GM12878 (cell line): ENCODE data around the gene KRT86. TPM values are rescaled to one million over a fixed set of nuclear protein-coding genes. Genes with fewer than 3 reads are reported as not detected.

ENCODE experiments used
- ATAC-seq: fragments of 200-7000 bp; cut with Tn5 transposase; 3 replicates; pipeline ENCODE4 v1.9.1; 2020; ENCODE audit warnings: mild to moderate bottlenecking, moderate library complexity
- BruUV-seq: library from RNA; stranded (reverse); fragments of 400-500 nt; replicated peaks from 2 replicates; lab custom pipeline; 2021; lab: Mats Ljungman, UMichigan
- CTCF ChIA-PET: fragments of 300-600 bp; sonication (Branson Sonifier 250); formaldehyde crosslinking; extraction: SDS; loops from one replicate; lab custom pipeline; 2021; ENCODE audit warnings: inconsistent platforms; lab: Yijun Ruan, JAX
- POLR2A ChIA-PET: fragments of 350-600 bp; formaldehyde crosslinking; extraction: SDS; loops from one replicate; lab custom pipeline; 2021; ENCODE audit warnings: inconsistent platforms; lab: Charles Lee
- RAD21 ChIA-PET: fragments of 300-600 bp; sonication (Branson Sonifier 250); formaldehyde crosslinking; loops from one replicate; lab custom pipeline; 2023; ENCODE audit warnings: antibody characterized with exemption; ENCODE audit not compliant: unreplicated experiment; lab: Charles Lee
- SMC1A ChIA-PET: fragments of 300-600 bp; sonication (Branson Sonifier 250); formaldehyde crosslinking; loops from one replicate; lab custom pipeline; 2023; ENCODE audit not compliant: unreplicated experiment, uncharacterized antibody; lab: Charles Lee
- DNase-seq: peaks from one replicate; pipeline ENCODE4 v3.0.0-alpha.2; 2011; ENCODE audit warnings: low read depth, low spot score
- FAIRE-seq: peaks from 3 replicates; lab custom pipeline; 2011; peaks lifted over from hg19 to GRCh38; lab: Jason Lieb, UNC
- H2AFZ ChIP-seq: 2 replicates; pipeline ENCODE4 v1.6.0; 2011; ENCODE audit warnings: low read depth, low read length, control low read depth; ENCODE audit not compliant: control insufficient read depth
- H3K27ac ChIP-seq: 2 replicates; pipeline ENCODE4 v1.5.1; 2011; ENCODE audit warnings: control low read depth; ENCODE audit not compliant: control insufficient read depth, insufficient read depth
- H3K27me3 ChIP-seq, 2 experiments: replicated peaks in 1 of 2; 2 replicates each; pipeline versions ENCODE4 v1.6.0 to v1.6.1; 2011; ENCODE audit warnings: low read length in 1 of 2; ENCODE audit not compliant: control insufficient read depth in 2 of 2, insufficient read depth in 2 of 2
- H3K36me3 ChIP-seq, 2 experiments: 2 replicates each; pipeline ENCODE4 v1.5.1; 2011; ENCODE audit warnings: low read length in 1 of 2; ENCODE audit not compliant: control insufficient read depth in 2 of 2, insufficient read depth in 2 of 2
- H3K4me1 ChIP-seq: 2 replicates; pipeline ENCODE4 v1.6.1; 2011; ENCODE audit warnings: mild to moderate bottlenecking, low read length, moderate library complexity, mixed read lengths; ENCODE audit not compliant: control insufficient read depth, insufficient read depth
- H3K4me2 ChIP-seq: 2 replicates; pipeline ENCODE4 v1.6.0; 2011; ENCODE audit warnings: control low read depth; ENCODE audit not compliant: control insufficient read depth, insufficient read depth
- H3K4me3 ChIP-seq: fragments of 200-600 bp; sonication (generic); 2 replicates; pipeline ENCODE4 v1.5.1; 2016
- H3K79me2 ChIP-seq: 2 replicates; pipeline ENCODE4 v1.6.0; 2011; ENCODE audit warnings: low read length; ENCODE audit not compliant: control insufficient read depth, insufficient read depth
- H3K9ac ChIP-seq: 2 replicates; pipeline ENCODE4 v1.8.0; 2011; ENCODE audit warnings: low read length, control low read depth, mixed read lengths; ENCODE audit not compliant: control insufficient read depth, insufficient read depth
- H3K9me3 ChIP-seq: replicated peaks from 3 replicates; pipeline ENCODE4 v1.5.1; 2011; ENCODE audit warnings: mild to moderate bottlenecking, low read length; ENCODE audit not compliant: control insufficient read depth, insufficient read depth
- H4K20me1 ChIP-seq: 2 replicates; pipeline ENCODE4 v1.6.0; 2011; ENCODE audit not compliant: control insufficient read depth, insufficient read depth
- BRCA1 ChIP-seq: IDR thresholded peaks from 2 replicates; pipeline ENCODE4 v1.6.1; 2011; ENCODE audit warnings: low read depth, low read length, improper control_type of control experiment
- MYC ChIP-seq: IDR thresholded peaks from 2 replicates; pipeline ENCODE4 v1.6.1; 2011; ENCODE audit warnings: mild to moderate bottlenecking, low read length, moderate library complexity, inconsistent platforms; ENCODE audit not compliant: insufficient read depth, insufficient replicate concordance, insufficient read length, severe bottlenecking
- NFXL1 ChIP-seq: fragments of 450-650 bp; IDR thresholded peaks from 2 replicates; pipeline ENCODE4 v1.6.1; 2017; ENCODE audit warnings: antibody characterized with exemption, mild to moderate bottlenecking, borderline replicate concordance
- NR2C1 ChIP-seq: fragments of 450-650 bp; IDR thresholded peaks from 2 replicates; pipeline ENCODE4 v1.6.1; 2017; ENCODE audit warnings: antibody characterized with exemption, mild to moderate bottlenecking, moderate library complexity
- ZZZ3 ChIP-seq: IDR thresholded peaks from 2 replicates; pipeline ENCODE4 v1.6.1; 2011; ENCODE audit warnings: low read depth; ENCODE audit not compliant: control insufficient read depth, insufficient read length
- WGBS: methylation state at CpG from one replicate; pipeline ENCODE4 v1.1.6; 2016; ENCODE audit warnings: low lambda C conversion rate; ENCODE audit not compliant: insufficient replicate concordance, insufficient coverage; ENCODE audit errors: missing lambda C conversion rate; 5-methylcytosine and 5-hydroxymethylcytosine counted together
- in situ Hi-C: fragments of 300-500 bp; cut with MboI; formaldehyde crosslinking; loops from 9 replicates; pipeline ENCODE4 v1.14.3; 2018; ENCODE audit warnings: mixed read lengths
- intact Hi-C: fragments of 100-400 bp; cut with micrococcal nuclease; formaldehyde crosslinking; loops from one replicate; pipeline ENCODE4 v1.14.2; 2022; ENCODE audit not compliant: unreplicated experiment
- polyA plus RNA-seq, 11 experiments: library from polyadenylated mRNA; depleted of rRNA in 4 of 11; unstranded in 6 of 11; stranded (reverse) in 5 of 11; fragments of >200 nt; fragmentation: Nextera tagmentation in 4 of 11; fragmentation: Illumina TruSeq in 1 of 11; extraction: Ambion mirVana in 4 of 11; extraction: Trizol in 1 of 11; gene quantifications; 1 replicate in 1 of 11; 2 replicates in 10 of 11; pipeline versions ENCODE4 v1.2.1 to v1.2.3, GENCODE V29; 2011 to 2016; ENCODE audit warnings: inconsistent platforms in 2 of 11, missing spikeins in 2 of 11, low read depth in 1 of 11
- total RNA-seq, 4 experiments: library from RNA; depleted of rRNA in 3 of 4; stranded (reverse); fragments of >200 nt in 3 of 4; fragmentation: Illumina TruSeq in 1 of 4; extraction: Trizol in 1 of 4; gene quantifications; 2 replicates each; pipeline versions ENCODE4 v1.2.1 to v1.2.3, GENCODE V29; 2013 to 2021
- TF ChIP-seq, protein P1 (sequence below): fragments of 150-350 bp; IDR thresholded peaks from 2 replicates; pipeline ENCODE4 v1.6.1; 2016; ENCODE audit warnings: low read depth, low read length
- TF ChIP-seq, protein P2 (sequence below): fragments of 450-650 bp; IDR thresholded peaks from 2 replicates; pipeline ENCODE4 v1.6.1; 2016; ENCODE audit warnings: mild to moderate bottlenecking
- TF ChIP-seq, protein P3 (sequence below): fragments of 450-650 bp; IDR thresholded peaks from 2 replicates; pipeline ENCODE4 v1.6.1; 2018; ENCODE audit warnings: borderline replicate concordance, mild to moderate bottlenecking; ENCODE audit not compliant: partially characterized antibody
- TF ChIP-seq, protein P4 (sequence below): fragments of 150-350 bp; IDR thresholded peaks from 2 replicates; pipeline ENCODE4 v1.6.1; 2014; ENCODE audit warnings: mild to moderate bottlenecking, low read depth, low read length
- TF ChIP-seq, protein P5 (sequence below): fragments of 450-650 bp; IDR thresholded peaks from 2 replicates; pipeline ENCODE4 v1.6.1; 2016; ENCODE audit warnings: mild to moderate bottlenecking, moderate library complexity, borderline replicate concordance

KRT86 gene
- total and polyA plus RNA-seq, 10 of the 15 experiments (the other 5 are each of a cell fraction or from before 2014, with no cell fraction given), result 0.11 to 0.54 (median 0.18) TPM; not detected in 4

DNA sequence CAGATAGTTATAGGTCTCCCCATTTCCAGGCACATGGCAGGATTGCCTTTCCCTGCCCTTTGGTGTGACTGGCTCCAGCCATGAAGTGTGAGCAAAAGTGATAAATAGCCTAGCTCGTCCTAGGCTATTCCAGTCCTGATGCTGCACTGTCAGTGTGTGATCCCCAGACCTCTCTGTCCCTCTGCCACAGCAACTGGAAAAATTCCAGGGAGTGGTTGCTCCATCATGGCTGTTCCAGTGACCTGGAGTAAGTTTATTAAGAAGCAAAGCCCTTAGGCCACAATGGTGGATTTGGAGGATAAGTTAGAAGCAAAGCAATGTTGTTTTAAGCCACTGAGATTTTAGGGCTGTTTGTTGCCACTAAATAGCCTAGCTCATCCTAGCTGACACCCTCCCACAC is 56.6 kb downstream of the KRT86 start:
- SMC1A ChIA-PET, result no interaction called here
- TF ChIP-seq MYC, result no peak
- TF ChIP-seq, protein P1, sequence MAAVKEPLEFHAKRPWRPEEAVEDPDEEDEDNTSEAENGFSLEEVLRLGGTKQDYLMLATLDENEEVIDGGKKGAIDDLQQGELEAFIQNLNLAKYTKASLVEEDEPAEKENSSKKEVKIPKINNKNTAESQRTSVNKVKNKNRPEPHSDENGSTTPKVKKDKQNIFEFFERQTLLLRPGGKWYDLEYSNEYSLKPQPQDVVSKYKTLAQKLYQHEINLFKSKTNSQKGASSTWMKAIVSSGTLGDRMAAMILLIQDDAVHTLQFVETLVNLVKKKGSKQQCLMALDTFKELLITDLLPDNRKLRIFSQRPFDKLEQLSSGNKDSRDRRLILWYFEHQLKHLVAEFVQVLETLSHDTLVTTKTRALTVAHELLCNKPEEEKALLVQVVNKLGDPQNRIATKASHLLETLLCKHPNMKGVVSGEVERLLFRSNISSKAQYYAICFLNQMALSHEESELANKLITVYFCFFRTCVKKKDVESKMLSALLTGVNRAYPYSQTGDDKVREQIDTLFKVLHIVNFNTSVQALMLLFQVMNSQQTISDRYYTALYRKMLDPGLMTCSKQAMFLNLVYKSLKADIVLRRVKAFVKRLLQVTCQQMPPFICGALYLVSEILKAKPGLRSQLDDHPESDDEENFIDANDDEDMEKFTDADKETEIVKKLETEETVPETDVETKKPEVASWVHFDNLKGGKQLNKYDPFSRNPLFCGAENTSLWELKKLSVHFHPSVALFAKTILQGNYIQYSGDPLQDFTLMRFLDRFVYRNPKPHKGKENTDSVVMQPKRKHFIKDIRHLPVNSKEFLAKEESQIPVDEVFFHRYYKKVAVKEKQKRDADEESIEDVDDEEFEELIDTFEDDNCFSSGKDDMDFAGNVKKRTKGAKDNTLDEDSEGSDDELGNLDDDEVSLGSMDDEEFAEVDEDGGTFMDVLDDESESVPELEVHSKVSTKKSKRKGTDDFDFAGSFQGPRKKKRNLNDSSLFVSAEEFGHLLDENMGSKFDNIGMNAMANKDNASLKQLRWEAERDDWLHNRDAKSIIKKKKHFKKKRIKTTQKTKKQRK, result no peak
- TF ChIP-seq, protein P2, sequence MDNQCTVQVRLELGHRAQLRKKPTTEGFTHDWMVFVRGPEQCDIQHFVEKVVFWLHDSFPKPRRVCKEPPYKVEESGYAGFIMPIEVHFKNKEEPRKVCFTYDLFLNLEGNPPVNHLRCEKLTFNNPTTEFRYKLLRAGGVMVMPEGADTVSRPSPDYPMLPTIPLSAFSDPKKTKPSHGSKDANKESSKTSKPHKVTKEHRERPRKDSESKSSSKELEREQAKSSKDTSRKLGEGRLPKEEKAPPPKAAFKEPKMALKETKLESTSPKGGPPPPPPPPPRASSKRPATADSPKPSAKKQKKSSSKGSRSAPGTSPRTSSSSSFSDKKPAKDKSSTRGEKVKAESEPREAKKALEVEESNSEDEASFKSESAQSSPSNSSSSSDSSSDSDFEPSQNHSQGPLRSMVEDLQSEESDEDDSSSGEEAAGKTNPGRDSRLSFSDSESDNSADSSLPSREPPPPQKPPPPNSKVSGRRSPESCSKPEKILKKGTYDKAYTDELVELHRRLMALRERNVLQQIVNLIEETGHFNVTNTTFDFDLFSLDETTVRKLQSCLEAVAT, result no peak
- no peak for TF ChIP-seq NFXL1
- TF ChIP-seq, protein P3, sequence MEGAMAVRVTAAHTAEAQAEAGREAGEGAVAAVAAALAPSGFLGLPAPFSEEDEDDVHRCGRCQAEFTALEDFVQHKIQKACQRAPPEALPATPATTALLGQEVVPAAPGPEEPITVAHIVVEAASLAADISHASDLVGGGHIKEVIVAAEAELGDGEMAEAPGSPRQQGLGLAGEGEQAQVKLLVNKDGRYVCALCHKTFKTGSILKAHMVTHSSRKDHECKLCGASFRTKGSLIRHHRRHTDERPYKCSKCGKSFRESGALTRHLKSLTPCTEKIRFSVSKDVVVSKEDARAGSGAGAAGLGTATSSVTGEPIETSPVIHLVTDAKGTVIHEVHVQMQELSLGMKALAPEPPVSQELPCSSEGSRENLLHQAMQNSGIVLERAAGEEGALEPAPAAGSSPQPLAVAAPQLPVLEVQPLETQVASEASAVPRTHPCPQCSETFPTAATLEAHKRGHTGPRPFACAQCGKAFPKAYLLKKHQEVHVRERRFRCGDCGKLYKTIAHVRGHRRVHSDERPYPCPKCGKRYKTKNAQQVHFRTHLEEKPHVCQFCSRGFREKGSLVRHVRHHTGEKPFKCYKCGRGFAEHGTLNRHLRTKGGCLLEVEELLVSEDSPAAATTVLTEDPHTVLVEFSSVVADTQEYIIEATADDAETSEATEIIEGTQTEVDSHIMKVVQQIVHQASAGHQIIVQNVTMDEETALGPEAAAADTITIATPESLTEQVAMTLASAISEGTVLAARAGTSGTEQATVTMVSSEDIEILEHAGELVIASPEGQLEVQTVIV, result no peak
- no peak for TF ChIP-seq NR2C1
- TF ChIP-seq, protein P4, sequence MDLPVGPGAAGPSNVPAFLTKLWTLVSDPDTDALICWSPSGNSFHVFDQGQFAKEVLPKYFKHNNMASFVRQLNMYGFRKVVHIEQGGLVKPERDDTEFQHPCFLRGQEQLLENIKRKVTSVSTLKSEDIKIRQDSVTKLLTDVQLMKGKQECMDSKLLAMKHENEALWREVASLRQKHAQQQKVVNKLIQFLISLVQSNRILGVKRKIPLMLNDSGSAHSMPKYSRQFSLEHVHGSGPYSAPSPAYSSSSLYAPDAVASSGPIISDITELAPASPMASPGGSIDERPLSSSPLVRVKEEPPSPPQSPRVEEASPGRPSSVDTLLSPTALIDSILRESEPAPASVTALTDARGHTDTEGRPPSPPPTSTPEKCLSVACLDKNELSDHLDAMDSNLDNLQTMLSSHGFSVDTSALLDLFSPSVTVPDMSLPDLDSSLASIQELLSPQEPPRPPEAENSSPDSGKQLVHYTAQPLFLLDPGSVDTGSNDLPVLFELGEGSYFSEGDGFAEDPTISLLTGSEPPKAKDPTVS, result no peak
- no peak for TF ChIP-seq ZZZ3
- TF ChIP-seq, protein P5, sequence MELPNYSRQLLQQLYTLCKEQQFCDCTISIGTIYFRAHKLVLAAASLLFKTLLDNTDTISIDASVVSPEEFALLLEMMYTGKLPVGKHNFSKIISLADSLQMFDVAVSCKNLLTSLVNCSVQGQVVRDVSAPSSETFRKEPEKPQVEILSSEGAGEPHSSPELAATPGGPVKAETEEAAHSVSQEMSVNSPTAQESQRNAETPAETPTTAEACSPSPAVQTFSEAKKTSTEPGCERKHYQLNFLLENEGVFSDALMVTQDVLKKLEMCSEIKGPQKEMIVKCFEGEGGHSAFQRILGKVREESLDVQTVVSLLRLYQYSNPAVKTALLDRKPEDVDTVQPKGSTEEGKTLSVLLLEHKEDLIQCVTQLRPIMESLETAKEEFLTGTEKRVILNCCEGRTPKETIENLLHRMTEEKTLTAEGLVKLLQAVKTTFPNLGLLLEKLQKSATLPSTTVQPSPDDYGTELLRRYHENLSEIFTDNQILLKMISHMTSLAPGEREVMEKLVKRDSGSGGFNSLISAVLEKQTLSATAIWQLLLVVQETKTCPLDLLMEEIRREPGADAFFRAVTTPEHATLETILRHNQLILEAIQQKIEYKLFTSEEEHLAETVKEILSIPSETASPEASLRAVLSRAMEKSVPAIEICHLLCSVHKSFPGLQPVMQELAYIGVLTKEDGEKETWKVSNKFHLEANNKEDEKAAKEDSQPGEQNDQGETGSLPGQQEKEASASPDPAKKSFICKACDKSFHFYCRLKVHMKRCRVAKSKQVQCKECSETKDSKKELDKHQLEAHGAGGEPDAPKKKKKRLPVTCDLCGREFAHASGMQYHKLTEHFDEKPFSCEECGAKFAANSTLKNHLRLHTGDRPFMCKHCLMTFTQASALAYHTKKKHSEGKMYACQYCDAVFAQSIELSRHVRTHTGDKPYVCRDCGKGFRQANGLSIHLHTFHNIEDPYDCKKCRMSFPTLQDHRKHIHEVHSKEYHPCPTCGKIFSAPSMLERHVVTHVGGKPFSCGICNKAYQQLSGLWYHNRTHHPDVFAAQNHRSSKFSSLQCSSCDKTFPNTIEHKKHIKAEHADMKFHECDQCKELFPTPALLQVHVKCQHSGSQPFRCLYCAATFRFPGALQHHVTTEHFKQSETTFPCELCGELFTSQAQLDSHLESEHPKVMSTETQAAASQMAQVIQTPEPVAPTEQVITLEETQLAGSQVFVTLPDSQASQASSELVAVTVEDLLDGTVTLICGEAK, result no peak
- no peak for TF ChIP-seq BRCA1

More for the DNA sequence above, 56.6 kb downstream of the KRT86 start:
- Histone ChIP-seq H3K27me3 (peaks cover 0 to 2% of the 10 kb centered on the region in 2 experiments; a peak in 2 of 4 replicates), H3K27ac (no peak overlapping the region), H3K79me2 (no peaks in the 10 kb centered on the region), H3K4me2 (no peak overlapping the region), H2AFZ (no peak overlapping the region), H3K4me1 (peaks cover 7% of the 10 kb centered on the region), H3K4me3 (no peak overlapping the region), H3K36me3 (no peaks in the 10 kb centered on the region), H3K9ac (no peak overlapping the region), H4K20me1 (no peaks in the 10 kb centered on the region), H3K9me3 (no peaks in the 10 kb centered on the region; the same call in 2 of the 3 replicates)
- ATAC-seq (no peak), DNase-seq (no peak), FAIRE-seq (no peak)
- BruUV-seq, result no TSS peak
- ChIA-PET POLR2A (no interaction called here), RAD21 (no interaction called here), CTCF (interaction anchor here (0.8 to 1.6 kb wide), 6 partner anchors 24 to 650 kb away, joined by 3 to 4 read pairs (median 3); no protein-coding TSS in a partner anchor)
- WGBS, result 0% methylated on average over 1 of the region's 1 CpG
- intact Hi-C loops (no loop called here), in situ Hi-C loops (no loop called here)
